SK-N-SH (cell line): Measurements from ENCODE around the gene HINT1. TPM values are rescaled to one million over a fixed set of nuclear protein-coding genes. Genes with fewer than 3 reads are reported as not detected.

ENCODE experiments used
- CTCF ChIA-PET: fragments of 300-600, 350-600 bp; formaldehyde crosslinking; extraction: SDS; loops from one replicate; lab custom pipeline; 2021; lab: Yijun Ruan, JAX
- POLR2A ChIA-PET: fragments of 350-600 bp; sonication (Branson Sonifier 250); formaldehyde crosslinking; extraction: SDS; loops from one replicate; lab custom pipeline; 2020; ENCODE audit warnings: antibody characterized with exemption, inconsistent platforms; lab: Yijun Ruan, JAX
- DNase-seq: peaks from one replicate; pipeline ENCODE4 v3.0.0; 2012
- H2AFZ ChIP-seq: fragments of 200-600 bp; sonication (generic); 2 replicates; pipeline ENCODE4 v1.8.1; 2016; ENCODE audit warnings: antibody characterized with exemption, mild to moderate bottlenecking, low read depth
- H3F3A ChIP-seq: fragments of 200-600 bp; sonication (generic); replicated peaks from 2 replicates; pipeline ENCODE3; 2016; ENCODE audit warnings: antibody characterized with exemption, mild to moderate bottlenecking; ENCODE audit not compliant: insufficient read depth
- H3K27ac ChIP-seq, 2 experiments: fragments of 200-500 bp in 1 of 2; fragments of 200-600 bp in 1 of 2; sonication (Bioruptor generic) in 1 of 2; sonication (generic), shearing (Covaris generic) in 1 of 2; 2 replicates each; pipeline versions ENCODE4 v1.5.1 to v1.6.1; 2014 to 2016; ENCODE audit warnings: low read depth in 2 of 2, inconsistent platforms in 1 of 2, low read length in 1 of 2, mild to moderate bottlenecking in 1 of 2, mixed read lengths in 1 of 2
- H3K27me3 ChIP-seq: fragments of 200-600 bp; sonication (generic), shearing (Covaris generic); 2 replicates; pipeline ENCODE4 v1.6.1; 2016; ENCODE audit warnings: mixed run types; ENCODE audit not compliant: insufficient read depth
- H3K36me3 ChIP-seq, 2 experiments: fragments of 200-500 bp in 1 of 2; fragments of 200-600 bp in 1 of 2; sonication (Bioruptor generic) in 1 of 2; sonication (generic) in 1 of 2; replicated peaks in 1 of 2; 2 replicates each; pipeline versions ENCODE3 to v1.5.1; 2014 to 2016; ENCODE audit warnings: low read length in 1 of 2, mild to moderate bottlenecking in 1 of 2; ENCODE audit not compliant: insufficient read depth in 2 of 2, control insufficient read depth in 1 of 2
- H3K4me1 ChIP-seq, 2 experiments: fragments of 200-500 bp in 1 of 2; fragments of 200-600 bp in 1 of 2; sonication (Bioruptor generic) in 1 of 2; sonication (generic), shearing (Covaris generic) in 1 of 2; 2 replicates each; pipeline versions ENCODE4 v1.5.1 to v1.6.1; 2014 to 2016; ENCODE audit warnings: low read depth in 1 of 2, low read length in 1 of 2, mixed run types in 1 of 2; ENCODE audit not compliant: insufficient read depth in 2 of 2, control insufficient read depth in 1 of 2
- H3K4me2 ChIP-seq: fragments of 200-600 bp; sonication (generic), shearing (Covaris generic); 2 replicates; pipeline ENCODE4 v1.6.1; 2017; ENCODE audit warnings: mixed run types
- H3K4me3 ChIP-seq, 2 experiments: fragments of 200-500 bp in 1 of 2; fragments of 200-600 bp in 1 of 2; sonication (Bioruptor generic) in 1 of 2; sonication (generic), shearing (Covaris generic) in 1 of 2; 2 replicates each; pipeline versions ENCODE4 v1.5.1 to v1.8.1; 2014 to 2016; ENCODE audit warnings: low read depth in 2 of 2, inconsistent platforms in 1 of 2, low read length in 1 of 2, mild to moderate bottlenecking in 1 of 2, mixed read lengths in 1 of 2, moderate library complexity in 1 of 2
- H3K79me2 ChIP-seq: fragments of 200-600 bp; sonication (generic); 2 replicates; pipeline ENCODE4 v1.8.1; 2017; ENCODE audit warnings: mild to moderate bottlenecking; ENCODE audit not compliant: insufficient read depth
- H3K9ac ChIP-seq: fragments of 200-600 bp; sonication (generic); 2 replicates; pipeline ENCODE4 v1.6.1; 2017; ENCODE audit warnings: mixed run types
- H3K9me2 ChIP-seq: fragments of 200-600 bp; sonication (generic); 2 replicates; pipeline ENCODE4 v1.6.1; 2017; ENCODE audit warnings: mixed run types
- H3K9me3 ChIP-seq: fragments of 200-600 bp; sonication (generic); 2 replicates; pipeline ENCODE4 v1.6.1; 2017; ENCODE audit warnings: mixed run types, mild to moderate bottlenecking, moderate library complexity
- H4K20me1 ChIP-seq: fragments of 200-600 bp; sonication (generic); 2 replicates; pipeline ENCODE4 v1.6.1; 2017; ENCODE audit warnings: mild to moderate bottlenecking, mixed run types; ENCODE audit not compliant: insufficient read depth
- CTCF ChIP-seq: fragments of 200-600 bp; sonication (generic); IDR thresholded peaks from 2 replicates; pipeline ENCODE4 v1.6.1; 2017; ENCODE audit warnings: antibody characterized with exemption, mild to moderate bottlenecking, moderate library complexity
- EP300 ChIP-seq, 2 experiments: IDR thresholded peaks; 2 replicates each; pipeline versions ENCODE4 v1.4.0 to v1.6.1; 2012; ENCODE audit warnings: borderline replicate concordance in 1 of 2, low read depth in 1 of 2, low read length in 1 of 2
- EZH2phosphoT487 ChIP-seq: fragments of 200-600 bp; sonication (generic); IDR thresholded peaks from 2 replicates; pipeline ENCODE4 v1.6.1; 2017; ENCODE audit warnings: low read depth, mixed run types, mild to moderate bottlenecking, antibody characterized with exemption, moderate library complexity, borderline replicate concordance
- FOXM1 ChIP-seq: IDR thresholded peaks from 2 replicates; pipeline ENCODE4 v1.4.0; 2012; ENCODE audit warnings: low read depth, mild to moderate bottlenecking
- GATA2 ChIP-seq: sonication (generic); formaldehyde crosslinking; IDR thresholded peaks from 2 replicates; pipeline ENCODE4 v1.5.0; 2020; ENCODE audit warnings: mild to moderate bottlenecking, missing genetic modification reagents
- IRF3 ChIP-seq: fragments of 150-350 bp; IDR thresholded peaks from 2 replicates; pipeline ENCODE4 v1.6.1; 2016; ENCODE audit warnings: mild to moderate bottlenecking, low read depth, low read length
- MAX ChIP-seq: IDR thresholded peaks from 2 replicates; pipeline ENCODE4 v1.4.0; 2012; ENCODE audit warnings: low read depth
- MEF2A ChIP-seq: IDR thresholded peaks from 2 replicates; pipeline ENCODE4 v1.4.0; 2012; ENCODE audit warnings: low read depth, borderline replicate concordance
- POLR2AphosphoS5 ChIP-seq: IDR thresholded peaks from 2 replicates; pipeline ENCODE4 v1.6.1; 2012; ENCODE audit warnings: low read depth, low read length
- RAD21 ChIP-seq: IDR thresholded peaks from 2 replicates; pipeline ENCODE4 v1.6.1; 2012; ENCODE audit warnings: mild to moderate bottlenecking, low read length
- RCOR1 ChIP-seq: fragments of 150-350 bp; IDR thresholded peaks from 2 replicates; pipeline ENCODE4 v1.6.1; 2017; ENCODE audit warnings: antibody characterized with exemption, low read length
- RFX5 ChIP-seq: IDR thresholded peaks from 2 replicates; pipeline ENCODE4 v1.6.1; 2012; ENCODE audit warnings: mild to moderate bottlenecking, improper control_type of control experiment, low read length
- RXRA ChIP-seq: IDR thresholded peaks from 2 replicates; pipeline ENCODE4 v1.4.0; 2012; ENCODE audit warnings: low read depth, mild to moderate bottlenecking, borderline replicate concordance
- SIN3A ChIP-seq: IDR thresholded peaks from 2 replicates; pipeline ENCODE4 v1.6.1; 2012; ENCODE audit warnings: low read depth, mild to moderate bottlenecking, low read length, moderate library complexity, borderline replicate concordance
- SMC3 ChIP-seq: IDR thresholded peaks from 2 replicates; pipeline ENCODE4 v1.6.1; 2012; ENCODE audit warnings: low read depth, low read length, improper control_type of control experiment
- TAF1 ChIP-seq: IDR thresholded peaks from 2 replicates; pipeline ENCODE4 v1.6.1; 2012; ENCODE audit warnings: low read depth, mild to moderate bottlenecking, low read length, moderate library complexity, borderline replicate concordance
- TCF12 ChIP-seq: IDR thresholded peaks from 2 replicates; pipeline ENCODE4 v1.4.0; 2012
- TEAD4 ChIP-seq: IDR thresholded peaks from 2 replicates; pipeline ENCODE4 v1.4.0; 2012; ENCODE audit warnings: mild to moderate bottlenecking, borderline replicate concordance; ENCODE audit not compliant: insufficient read depth
- USF1 ChIP-seq: IDR thresholded peaks from 2 replicates; pipeline ENCODE4 v1.4.0; 2012; ENCODE audit warnings: low read depth, borderline replicate concordance
- ZBTB33 ChIP-seq: IDR thresholded peaks from 2 replicates; pipeline ENCODE4 v1.4.0; 2012; ENCODE audit warnings: low read depth, borderline replicate concordance
- WGBS: methylation state at CpG from one replicate; pipeline ENCODE4 v1.1.6; 2017; ENCODE audit warnings: low lambda C conversion rate; 5-methylcytosine and 5-hydroxymethylcytosine counted together
- polyA plus RNA-seq, 3 experiments: library from polyadenylated mRNA; depleted of rRNA; stranded (reverse); fragments of >200 nt; gene quantifications; 2 replicates each; pipeline ENCODE4 v1.2.3, GENCODE V29; 2012

HINT1 gene
- polyA plus RNA-seq, 1 of the 3 experiments (the other 2 are of a cell fraction), result 385 TPM

- no peak; the same call in 1 of the 2 replicates for TF ChIP-seq CTCF
- no peak for TF ChIP-seq USF1
- TF ChIP-seq TEAD4, result no peak
- peak; percentile 93 for TF ChIP-seq POLR2AphosphoS5
- no peak for TF ChIP-seq RAD21
- peak in 1 of 2 experiments; percentile 11; a peak in 1 of 4 replicates for TF ChIP-seq EP300 (IDR thresholded peaks at IDR 0.05; ENCODE audit: borderline replicate concordance in 1 of 2, low read depth in 1 of 2, low read length in 1 of 2)
- TF ChIP-seq MEF2A, result no peak
- no peak for TF ChIP-seq EZH2phosphoT487
- TF ChIP-seq TAF1, result peak; percentile 83
- TF ChIP-seq SIN3A, result peak; percentile 92
- TF ChIP-seq RCOR1, result no peak; the same call in 1 of the 2 replicates
- no peak for TF ChIP-seq GATA2 (CRISPR knock-in tag)
- no peak for TF ChIP-seq TCF12
- peak; percentile 85 for TF ChIP-seq RFX5
- TF ChIP-seq SMC3, result no peak
These were observed 5.7 kb upstream of the HINT1 start, which contains the start of gene LYRM7 (continued) for GRCh38 chr5:131170540-131171275.

- peaks cover 4% of the 10 kb centered on the region for H3K79me2 ChIP-seq
- peak overlapping the region; percentile 87 for H3K4me2 ChIP-seq
- peaks cover 9 to 10% of the 10 kb centered on the region in 2 experiments; a peak in 3 of 4 replicates for H3K4me1 ChIP-seq
- no peaks in the 10 kb centered on the region for H3K9me3 ChIP-seq
- no peaks in the 10 kb centered on the region for H3K27me3 ChIP-seq
- H3K9ac ChIP-seq, result peak overlapping the region; percentile 81
- peak overlapping the region; percentile 69 to 74 for H3K4me3 ChIP-seq
- POLR2A ChIA-PET, result interaction anchor here (1.1 kb wide), 1 partner anchor 94 kb away, joined by 4 read pairs; the partner anchor contains the start of gene CDC42SE2
- no peaks in the 10 kb centered on the region for H3K9me2 ChIP-seq
- no peaks in the 10 kb centered on the region for H4K20me1 ChIP-seq
- peak overlapping the region; percentile 85 for H2AFZ ChIP-seq
- peaks cover 4% of the 10 kb centered on the region for H3F3A ChIP-seq
- peak overlapping the region; percentile 44 to 88 for H3K27ac ChIP-seq
- 29% methylated on average over 16 of the region's 16 CpGs for WGBS
- CTCF ChIA-PET, result interaction anchor here (0.7 kb wide), 1 partner anchor 614 kb away, joined by 3 read pairs; no protein-coding TSS in a partner anchor
- DNase-seq, result no peak
- H3K36me3 ChIP-seq, result no peaks in the 10 kb centered on the region
- TF ChIP-seq RFX5 (no peak), USF1 (no peak), RCOR1 (no peak), RXRA (no peak), IRF3 (no peak), MAX (no peak), FOXM1 (no peak), ZBTB33 (no peak)
These were observed 4.9 kb upstream of the HINT1 start for GRCh38 chr5:131169810-131170539.
